CD14-positive monocyte (primary cell): Measurements from ENCODE around the gene SCARB1. TPM values are rescaled to one million over a fixed set of nuclear protein-coding genes. Genes with fewer than 3 reads are reported as not detected.

Source experiments
- DNase-seq, 3 donors: peaks; one replicate each; pipeline ENCODE4 v3.0.0-alpha.2; 2011 to 2022
- H2AFZ ChIP-seq: 2 replicates; pipeline ENCODE4 v1.6.0; 2012; ENCODE audit warnings: mild to moderate bottlenecking, low read depth, low read length, inconsistent platforms; ENCODE audit not compliant: insufficient read depth, poor library complexity, severe bottlenecking
- H3K27ac ChIP-seq, 2 donors: 1 replicate in 1 of 2; 2 replicates in 1 of 2; pipeline ENCODE4 v1.5.1; 2012 to 2013; ENCODE audit warnings: low read length in 2 of 2, control low read depth in 1 of 2, inconsistent platforms in 1 of 2, low read depth in 1 of 2, mild to moderate bottlenecking in 1 of 2
- H3K27me3 ChIP-seq, 2 donors: one replicate each; pipeline versions ENCODE4 v1.6.0 to v1.6.1; 2011 to 2013; ENCODE audit warnings: low read length in 2 of 2; ENCODE audit not compliant: control insufficient read depth in 2 of 2, insufficient read depth in 2 of 2
- H3K36me3 ChIP-seq, 2 donors: replicated peaks in 1 of 2; 1 replicate in 1 of 2; 2 replicates in 1 of 2; pipeline versions ENCODE4 v1.5.1 to v1.6.1; 2012 to 2013; ENCODE audit warnings: low read length in 2 of 2, control low read depth in 1 of 2, inconsistent platforms in 1 of 2, mild to moderate bottlenecking in 1 of 2; ENCODE audit not compliant: insufficient read depth in 2 of 2, control insufficient read depth in 1 of 2
- H3K4me1 ChIP-seq, 2 donors: 1 replicate in 1 of 2; 2 replicates in 1 of 2; pipeline versions ENCODE4 v1.5.1 to v1.6.1; 2012 to 2013; ENCODE audit warnings: low read length in 2 of 2, control low read depth in 1 of 2, inconsistent platforms in 1 of 2, mild to moderate bottlenecking in 1 of 2, moderate library complexity in 1 of 2; ENCODE audit not compliant: insufficient read depth in 2 of 2, control insufficient read depth in 1 of 2
- H3K4me2 ChIP-seq: replicated peaks from 2 replicates; pipeline ENCODE3; 2012; ENCODE audit warnings: low read length, moderate library complexity, mild to moderate bottlenecking; ENCODE audit not compliant: poor library complexity, severe bottlenecking; ENCODE audit errors: extremely low read depth
- H3K4me3 ChIP-seq, 3 experiments: fragments of 200-600 bp in 1 of 3; sonication (generic) in 1 of 3; replicated peaks in 1 of 3; 1 replicate in 2 of 3; 2 replicates in 1 of 3; pipeline ENCODE4 v1.5.1; 2011 to 2013; ENCODE audit warnings: low read length in 3 of 3, mild to moderate bottlenecking in 3 of 3, control low read depth in 2 of 3, low read depth in 2 of 3, inconsistent platforms in 1 of 3, moderate library complexity in 1 of 3
- H3K79me2 ChIP-seq: 2 replicates; pipeline ENCODE4 v1.6.0; 2012; ENCODE audit warnings: mild to moderate bottlenecking, control low read depth, inconsistent platforms, low read length, moderate library complexity; ENCODE audit not compliant: insufficient read depth
- H3K9ac ChIP-seq: 2 replicates; pipeline ENCODE4 v1.6.0; 2017; ENCODE audit warnings: low read length, mild to moderate bottlenecking; ENCODE audit not compliant: insufficient read depth, poor library complexity, severe bottlenecking
- H3K9me3 ChIP-seq, 2 donors: replicated peaks in 1 of 2; 1 replicate in 1 of 2; 2 replicates in 1 of 2; pipeline versions ENCODE4 v1.5.1 to v1.6.1; 2012 to 2013; ENCODE audit warnings: low read length in 2 of 2, control low read depth in 1 of 2; ENCODE audit not compliant: control insufficient read depth in 1 of 2, insufficient read depth in 1 of 2
- H4K20me1 ChIP-seq: 2 replicates; pipeline ENCODE4 v1.6.0; 2012; ENCODE audit warnings: mild to moderate bottlenecking, low read length, control low read depth, moderate library complexity; ENCODE audit not compliant: insufficient read depth
- H3K27ac Mint-ChIP-seq, 7 donors: one replicate each; pipeline ENCODE4 v1.8.0; 2020; ENCODE audit warnings: mild to moderate bottlenecking in 7 of 7, mixed read lengths in 7 of 7, moderate library complexity in 6 of 7, inconsistent platforms in 2 of 7
- H3K27me3 Mint-ChIP-seq, 3 donors: one replicate each; pipeline ENCODE4 v1.8.0; 2021 to 2022; ENCODE audit warnings: low read depth in 3 of 3, mild to moderate bottlenecking in 3 of 3, mixed read lengths in 3 of 3, moderate library complexity in 3 of 3, inconsistent platforms in 1 of 3
- H3K36me3 Mint-ChIP-seq, 2 donors: one replicate each; pipeline ENCODE4 v1.8.0; 2020; ENCODE audit warnings: mixed read lengths in 2 of 2, inconsistent platforms in 1 of 2, mild to moderate bottlenecking in 1 of 2
- H3K4me1 Mint-ChIP-seq: one replicate; pipeline ENCODE4 v1.8.0; 2020; ENCODE audit warnings: mild to moderate bottlenecking, mixed read lengths
- H3K4me3 Mint-ChIP-seq, 2 donors: one replicate each; pipeline ENCODE4 v1.8.0; 2020; ENCODE audit warnings: mild to moderate bottlenecking in 2 of 2, mixed read lengths in 2 of 2, moderate library complexity in 1 of 2
- H3K9me3 Mint-ChIP-seq, 7 donors: one replicate each; pipeline ENCODE4 v1.8.0; 2020 to 2022; ENCODE audit warnings: mixed read lengths in 7 of 7, mild to moderate bottlenecking in 6 of 7, moderate library complexity in 6 of 7, inconsistent platforms in 2 of 7
- WGBS: methylation state at CpG from one replicate; pipeline ENCODE4 v1.1.5; 2013; ENCODE audit warnings: missing lambda C conversion rate; ENCODE audit not compliant: insufficient coverage; 5-methylcytosine and 5-hydroxymethylcytosine counted together
- intact Hi-C, 2 donors: fragments of 100-400 bp; cut with micrococcal nuclease; formaldehyde crosslinking; loops; one replicate each; pipeline versions ENCODE4 v1.15.0 to v1.15.1; 2023
- polyA plus RNA-seq, 3 donors: library from polyadenylated mRNA; depleted of rRNA in 1 of 3; unstranded in 2 of 3; stranded (reverse) in 1 of 3; fragments of 300-500 nt in 2 of 3; fragments of >200 nt in 1 of 3; fragmentation: Illumina TruSeq in 2 of 3; gene quantifications; 1 replicate in 2 of 3; 2 replicates in 1 of 3; pipeline ENCODE4 v1.2.3, GENCODE V29; 2012 to 2021
- TF ChIP-seq, protein P1 (sequence below): fragments of 200-600 bp; IDR thresholded peaks from one replicate; pipeline ENCODE4 v1.8.0; 2022; ENCODE audit warnings: antibody characterized with exemption, mild to moderate bottlenecking

SCARB1 gene
- polyA plus RNA-seq, 3 donors: 13.1 to 34.3 (median 15.2) TPM

DNA sequence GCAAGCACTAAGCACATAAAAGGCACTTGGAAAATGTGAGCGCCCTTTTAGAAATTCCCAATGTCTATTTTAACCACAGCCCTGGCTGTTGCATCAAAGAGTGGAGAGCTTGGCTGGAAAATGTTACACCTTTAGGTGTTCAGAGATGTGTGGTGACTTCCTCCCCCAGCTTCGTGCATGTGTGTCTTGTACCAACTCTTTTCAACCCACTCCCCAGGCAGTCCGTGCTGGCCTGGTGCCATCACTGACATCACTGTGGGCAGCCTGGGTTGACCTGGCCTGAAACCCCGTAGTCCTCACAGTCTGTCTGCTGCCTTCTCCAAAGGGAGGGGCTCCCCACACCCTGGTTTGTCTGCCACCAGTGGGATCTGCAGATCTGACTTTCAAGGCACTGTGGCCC is 101.8 kb downstream of the SCARB1 start:
- intact Hi-C loops: loop anchor here in 1 of 2 donors (5.0 kb wide), 1 partner anchor 35 kb away; no protein-coding TSS in a partner anchor
- Histone ChIP-seq H3K4me3 (no peak overlapping the region), H2AFZ (no peak overlapping the region), H3K9ac (no peak overlapping the region), H3K36me3 (no peaks in the 10 kb centered on the region), H3K27ac (no peak overlapping the region), H3K9me3 (peaks cover 4 to 15% of the 10 kb centered on the region in 2 donors), H3K4me2 (no peak overlapping the region), H4K20me1 (no peaks in the 10 kb centered on the region), H3K4me1 (peaks cover 98 to 99% of the 10 kb centered on the region in 2 donors), H3K79me2 (no peaks in the 10 kb centered on the region), H3K27me3 (no peaks in the 10 kb centered on the region)
- WGBS: 47% methylated on average over 3 of the region's 4 CpGs
- DNase-seq: no peak
- peaks cover 0 to 13% (median 0%) of the 10 kb centered on the region in 3 donors for H3K27me3 Mint-ChIP-seq
- TF ChIP-seq, protein P1, sequence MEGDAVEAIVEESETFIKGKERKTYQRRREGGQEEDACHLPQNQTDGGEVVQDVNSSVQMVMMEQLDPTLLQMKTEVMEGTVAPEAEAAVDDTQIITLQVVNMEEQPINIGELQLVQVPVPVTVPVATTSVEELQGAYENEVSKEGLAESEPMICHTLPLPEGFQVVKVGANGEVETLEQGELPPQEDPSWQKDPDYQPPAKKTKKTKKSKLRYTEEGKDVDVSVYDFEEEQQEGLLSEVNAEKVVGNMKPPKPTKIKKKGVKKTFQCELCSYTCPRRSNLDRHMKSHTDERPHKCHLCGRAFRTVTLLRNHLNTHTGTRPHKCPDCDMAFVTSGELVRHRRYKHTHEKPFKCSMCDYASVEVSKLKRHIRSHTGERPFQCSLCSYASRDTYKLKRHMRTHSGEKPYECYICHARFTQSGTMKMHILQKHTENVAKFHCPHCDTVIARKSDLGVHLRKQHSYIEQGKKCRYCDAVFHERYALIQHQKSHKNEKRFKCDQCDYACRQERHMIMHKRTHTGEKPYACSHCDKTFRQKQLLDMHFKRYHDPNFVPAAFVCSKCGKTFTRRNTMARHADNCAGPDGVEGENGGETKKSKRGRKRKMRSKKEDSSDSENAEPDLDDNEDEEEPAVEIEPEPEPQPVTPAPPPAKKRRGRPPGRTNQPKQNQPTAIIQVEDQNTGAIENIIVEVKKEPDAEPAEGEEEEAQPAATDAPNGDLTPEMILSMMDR: no peak
- peaks cover 11 to 15% of the 10 kb centered on the region in 2 donors for H3K36me3 Mint-ChIP-seq
- peaks cover 96% of the 10 kb centered on the region for H3K4me1 Mint-ChIP-seq
- H3K4me3 Mint-ChIP-seq: no peak overlapping the region
- H3K9me3 Mint-ChIP-seq: peaks cover 0 to 18% (median 12%) of the 10 kb centered on the region in 7 donors
- peak overlapping the region in 3 of 7 donors; percentile 42 to 77 (median 65) for H3K27ac Mint-ChIP-seq

DNA sequence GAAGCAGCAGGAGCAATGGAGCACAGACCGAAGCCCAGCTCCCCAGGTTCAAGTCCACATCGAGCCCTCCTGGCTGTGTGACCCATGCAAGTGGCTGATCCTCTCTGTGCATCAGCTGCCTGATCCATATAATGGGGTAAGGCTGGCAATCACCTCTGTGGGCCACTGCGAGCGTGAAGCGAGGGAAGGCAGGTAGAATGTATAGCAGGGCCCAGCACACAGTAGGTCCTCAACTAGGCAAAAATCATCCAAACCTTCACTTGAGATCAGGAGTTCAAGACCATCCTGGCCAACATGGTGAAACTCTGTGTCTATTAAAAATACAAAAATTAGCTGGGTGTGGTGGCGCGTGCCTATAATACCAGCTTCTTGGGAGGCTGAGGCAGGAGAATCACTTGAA is 102.6 kb downstream of the SCARB1 start:
- H3K4me1 ChIP-seq: peaks cover 98 to 99% of the 10 kb centered on the region in 2 donors
- H3K27me3 Mint-ChIP-seq: peaks cover 0 to 13% (median 0%) of the 10 kb centered on the region in 3 donors

More for the DNA sequence above, 102.6 kb downstream of the SCARB1 start:
- peaks cover 0 to 18% (median 12%) of the 10 kb centered on the region in 7 donors for H3K9me3 Mint-ChIP-seq
- H3K4me1 Mint-ChIP-seq: peaks cover 96% of the 10 kb centered on the region
- Histone ChIP-seq H3K27me3 (no peaks in the 10 kb centered on the region), H4K20me1 (no peaks in the 10 kb centered on the region), H3K27ac (peak overlapping the region; percentile 77 to 80), H3K9ac (no peak overlapping the region), H3K36me3 (no peaks in the 10 kb centered on the region), H2AFZ (no peak overlapping the region), H3K4me3 (no peak overlapping the region), H3K4me2 (no peak overlapping the region), H3K79me2 (no peaks in the 10 kb centered on the region), H3K9me3 (peaks cover 4 to 15% of the 10 kb centered on the region in 2 donors)
- DNase-seq: no peak
- TF ChIP-seq, protein P1: no peak
- H3K36me3 Mint-ChIP-seq: peaks cover 12 to 15% of the 10 kb centered on the region in 2 donors
- intact Hi-C loops: loop anchor here in 1 of 2 donors (5.0 kb wide), 1 partner anchor 34 kb away; no protein-coding TSS in a partner anchor
- H3K27ac Mint-ChIP-seq: peak overlapping the region in 3 of 7 donors; percentile 10 to 57 (median 36)
- H3K4me3 Mint-ChIP-seq: no peak overlapping the region
- WGBS: 100% methylated on average over 3 of the region's 7 CpGs
